Brain microvascular endothelial cell (primary cell): ENCODE measurements around the gene TMEM270.
A peak's percentile ranks its signal among the peaks of the same experiment; 100 is the strongest.

Source experiments
- DNase-seq: peaks from one replicate; pipeline ENCODE4 v3.0.0-alpha.2; 2020
- H3K27ac ChIP-seq: fragments of 250-450 bp; sonication (Bioruptor Pico); 2 replicates; pipeline ENCODE4 v1.5.1; 2020; ENCODE audit warnings: mild to moderate bottlenecking, moderate library complexity
- H3K27me3 ChIP-seq: fragments of 250-450 bp; sonication (Bioruptor Pico); replicated peaks from 2 replicates; pipeline ENCODE4 v1.5.1; 2020; ENCODE audit warnings: mild to moderate bottlenecking
- H3K36me3 ChIP-seq: fragments of 250-450 bp; sonication (Bioruptor Pico); replicated peaks from 2 replicates; pipeline ENCODE4 v1.5.1; 2020; ENCODE audit warnings: mild to moderate bottlenecking
- H3K4me3 ChIP-seq: 2 replicates; pipeline ENCODE4 v1.5.1; 2011; ENCODE audit warnings: low read depth, mild to moderate bottlenecking, control low read depth, low read length, moderate library complexity
- in situ Hi-C: cut with HindIII; loops from 2 replicates; pipeline ENCODE4 v1.10.0; 2017; ENCODE audit warnings: low sequenced_read_pairs, low pct_ligation_motif_present
- TF ChIP-seq, protein P1 (sequence below): IDR thresholded peaks from 2 replicates; pipeline ENCODE4 v1.5.1; 2011; ENCODE audit warnings: low read depth, mild to moderate bottlenecking, moderate library complexity, low read length, control low read depth, inconsistent platforms; ENCODE audit errors: missing control alignments

The TMEM270 gene

GRCh38 chr7:73885975-73886798, 25.2 kb downstream of the TMEM270 start:
- TF ChIP-seq, protein P1, sequence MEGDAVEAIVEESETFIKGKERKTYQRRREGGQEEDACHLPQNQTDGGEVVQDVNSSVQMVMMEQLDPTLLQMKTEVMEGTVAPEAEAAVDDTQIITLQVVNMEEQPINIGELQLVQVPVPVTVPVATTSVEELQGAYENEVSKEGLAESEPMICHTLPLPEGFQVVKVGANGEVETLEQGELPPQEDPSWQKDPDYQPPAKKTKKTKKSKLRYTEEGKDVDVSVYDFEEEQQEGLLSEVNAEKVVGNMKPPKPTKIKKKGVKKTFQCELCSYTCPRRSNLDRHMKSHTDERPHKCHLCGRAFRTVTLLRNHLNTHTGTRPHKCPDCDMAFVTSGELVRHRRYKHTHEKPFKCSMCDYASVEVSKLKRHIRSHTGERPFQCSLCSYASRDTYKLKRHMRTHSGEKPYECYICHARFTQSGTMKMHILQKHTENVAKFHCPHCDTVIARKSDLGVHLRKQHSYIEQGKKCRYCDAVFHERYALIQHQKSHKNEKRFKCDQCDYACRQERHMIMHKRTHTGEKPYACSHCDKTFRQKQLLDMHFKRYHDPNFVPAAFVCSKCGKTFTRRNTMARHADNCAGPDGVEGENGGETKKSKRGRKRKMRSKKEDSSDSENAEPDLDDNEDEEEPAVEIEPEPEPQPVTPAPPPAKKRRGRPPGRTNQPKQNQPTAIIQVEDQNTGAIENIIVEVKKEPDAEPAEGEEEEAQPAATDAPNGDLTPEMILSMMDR, result no peak
- peak overlapping the region; percentile 41 for H3K27ac ChIP-seq

GRCh38 chr7:73887762-73888161, 26.8 kb downstream of the TMEM270 start:
- TF ChIP-seq, protein P1, result no peak
- Histone ChIP-seq H3K36me3 (no peaks in the 10 kb centered on the region), H3K27ac (no peak overlapping the region), H3K4me3 (no peak overlapping the region), H3K27me3 (no peaks in the 10 kb centered on the region)
- DNase-seq, result no peak
- in situ Hi-C loops, result no loop called here

More at GRCh38 chr7:73885975-73886798, 25.2 kb downstream of the TMEM270 start:
- peak; percentile 63 for DNase-seq
- no peaks in the 10 kb centered on the region for H3K36me3 ChIP-seq
- peaks cover 2% of the 10 kb centered on the region for H3K27me3 ChIP-seq
- in situ Hi-C loops, result no loop called here
- H3K4me3 ChIP-seq, result no peak overlapping the region

- Histone ChIP-seq H3K27me3 (no peaks in the 10 kb centered on the region), H3K36me3 (no peaks in the 10 kb centered on the region), H3K4me3 (no peak overlapping the region), H3K27ac (no peak overlapping the region)
- in situ Hi-C loops, result no loop called here
- TF ChIP-seq, protein P1, result no peak
- no peak for DNase-seq
Measured at GRCh38 chr7:73888959-73889358, 28.0 kb downstream of the TMEM270 start.

GRCh38 chr7:73890555-73891147, 29.7 kb downstream of the TMEM270 start:
- Histone ChIP-seq H3K36me3 (no peaks in the 10 kb centered on the region), H3K27ac (no peak overlapping the region), H3K27me3 (no peaks in the 10 kb centered on the region), H3K4me3 (no peak overlapping the region)
- no peak for DNase-seq
- TF ChIP-seq, protein P1, result no peak
- in situ Hi-C loops, result no loop called here

DNA sequence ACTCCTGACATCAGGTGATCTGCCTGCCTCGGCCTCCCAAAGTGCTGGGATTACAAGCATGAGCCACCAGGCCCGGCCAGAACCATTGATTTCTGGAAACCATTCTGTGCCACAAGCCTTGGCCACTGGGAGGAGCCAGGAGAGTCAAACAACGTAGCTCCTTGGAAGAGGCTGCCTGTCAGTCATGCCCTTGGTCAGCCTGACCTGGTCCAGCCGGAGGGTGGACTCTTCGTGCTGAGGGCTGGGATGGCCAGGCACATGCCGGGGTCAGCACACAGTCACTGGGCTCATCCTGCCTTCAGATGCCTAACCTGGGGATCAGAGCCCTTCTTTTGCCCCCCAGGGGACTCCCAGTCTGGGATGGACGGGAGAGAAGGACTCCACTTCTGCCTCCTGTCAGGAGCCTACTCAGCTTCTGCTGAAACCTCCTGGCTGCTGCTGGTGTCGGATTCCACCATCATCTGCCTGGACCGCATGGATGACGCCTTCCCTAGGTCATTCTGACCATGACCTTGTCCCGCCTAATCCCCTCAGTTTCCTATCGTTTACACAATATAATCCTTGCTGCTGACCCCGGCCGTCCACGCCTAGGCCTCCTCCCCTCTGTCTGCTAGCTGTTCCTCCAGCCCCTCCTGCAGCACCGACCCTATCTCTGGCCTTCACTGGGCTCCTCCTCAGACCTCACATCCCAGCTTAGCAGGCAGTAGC, 30.4 kb downstream of the TMEM270 start:
- DNase-seq, result no peak
- no peak overlapping the region for H3K4me3 ChIP-seq
- TF ChIP-seq, protein P1, result peak; percentile 45
- in situ Hi-C loops, result no loop called here
- H3K27me3 ChIP-seq, result no peaks in the 10 kb centered on the region
- H3K36me3 ChIP-seq, result no peaks in the 10 kb centered on the region
- no peak overlapping the region for H3K27ac ChIP-seq
